ENCODE measurements around the gene EPAS1.
"Not testable (repeated sequence)": the region's sequence is repeated elsewhere in the genome, so short reads cannot be mapped to it uniquely, and the experiment has no call there.

The EPAS1 gene

DNA sequence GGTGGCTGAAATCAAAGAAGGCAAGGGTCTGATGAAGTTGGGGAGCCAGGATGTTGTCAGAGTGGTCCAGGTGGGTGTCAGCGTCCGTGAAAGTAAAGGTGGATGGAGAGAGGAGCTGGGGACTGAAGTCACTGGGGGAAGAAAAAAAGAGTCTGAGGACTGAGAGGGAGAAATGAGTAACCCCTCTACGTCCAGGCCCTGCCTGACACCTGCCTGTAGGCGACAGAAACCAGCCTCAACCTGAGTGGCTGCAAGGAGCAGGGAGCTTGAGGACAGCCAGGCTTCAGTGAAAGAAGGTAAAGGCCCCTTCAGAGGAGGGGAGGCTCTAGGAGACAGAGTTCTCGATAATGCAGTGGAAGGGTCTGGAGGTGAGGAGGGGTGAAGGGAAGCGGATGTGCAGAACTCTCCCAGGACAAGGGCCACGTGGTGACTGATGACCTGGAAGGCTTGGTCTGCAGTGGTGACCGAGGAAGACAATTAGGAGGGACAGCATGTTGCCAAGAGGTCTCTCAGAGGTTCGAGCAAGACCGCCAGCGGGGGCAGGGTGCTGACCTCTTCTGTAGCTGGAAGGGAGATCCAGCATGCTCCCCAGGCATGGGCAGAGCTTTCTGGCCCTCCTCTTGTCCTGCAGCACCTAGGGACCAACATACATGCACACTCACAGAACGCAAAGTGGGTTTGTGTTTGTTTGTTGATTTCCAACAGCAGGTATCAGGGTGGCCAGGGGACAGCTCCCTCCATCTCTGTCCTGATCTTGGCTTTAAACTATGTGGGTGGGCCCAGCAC lies 95.5 kb downstream of the EPAS1 start:
- no peak overlapping the region for H3K4me3 Mint-ChIP-seq
- H3K9me3 Mint-ChIP-seq = peaks cover 3% of the 10 kb centered on the region
- H3K4me1 Mint-ChIP-seq = peaks cover 5% of the 10 kb centered on the region
- H3K27me3 Mint-ChIP-seq (ENCODE audit: low read depth) = peaks cover 11% of the 10 kb centered on the region
- H3K36me3 Mint-ChIP-seq (ENCODE audit: low read depth) = no peaks in the 10 kb centered on the region
- TF ChIP-seq, protein P1, sequence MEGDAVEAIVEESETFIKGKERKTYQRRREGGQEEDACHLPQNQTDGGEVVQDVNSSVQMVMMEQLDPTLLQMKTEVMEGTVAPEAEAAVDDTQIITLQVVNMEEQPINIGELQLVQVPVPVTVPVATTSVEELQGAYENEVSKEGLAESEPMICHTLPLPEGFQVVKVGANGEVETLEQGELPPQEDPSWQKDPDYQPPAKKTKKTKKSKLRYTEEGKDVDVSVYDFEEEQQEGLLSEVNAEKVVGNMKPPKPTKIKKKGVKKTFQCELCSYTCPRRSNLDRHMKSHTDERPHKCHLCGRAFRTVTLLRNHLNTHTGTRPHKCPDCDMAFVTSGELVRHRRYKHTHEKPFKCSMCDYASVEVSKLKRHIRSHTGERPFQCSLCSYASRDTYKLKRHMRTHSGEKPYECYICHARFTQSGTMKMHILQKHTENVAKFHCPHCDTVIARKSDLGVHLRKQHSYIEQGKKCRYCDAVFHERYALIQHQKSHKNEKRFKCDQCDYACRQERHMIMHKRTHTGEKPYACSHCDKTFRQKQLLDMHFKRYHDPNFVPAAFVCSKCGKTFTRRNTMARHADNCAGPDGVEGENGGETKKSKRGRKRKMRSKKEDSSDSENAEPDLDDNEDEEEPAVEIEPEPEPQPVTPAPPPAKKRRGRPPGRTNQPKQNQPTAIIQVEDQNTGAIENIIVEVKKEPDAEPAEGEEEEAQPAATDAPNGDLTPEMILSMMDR (IDR thresholded peaks at IDR 0.05; ENCODE audit: unreplicated experiment in 3 of 3) = no peak
- H3K27ac Mint-ChIP-seq = no peak overlapping the region

DNA sequence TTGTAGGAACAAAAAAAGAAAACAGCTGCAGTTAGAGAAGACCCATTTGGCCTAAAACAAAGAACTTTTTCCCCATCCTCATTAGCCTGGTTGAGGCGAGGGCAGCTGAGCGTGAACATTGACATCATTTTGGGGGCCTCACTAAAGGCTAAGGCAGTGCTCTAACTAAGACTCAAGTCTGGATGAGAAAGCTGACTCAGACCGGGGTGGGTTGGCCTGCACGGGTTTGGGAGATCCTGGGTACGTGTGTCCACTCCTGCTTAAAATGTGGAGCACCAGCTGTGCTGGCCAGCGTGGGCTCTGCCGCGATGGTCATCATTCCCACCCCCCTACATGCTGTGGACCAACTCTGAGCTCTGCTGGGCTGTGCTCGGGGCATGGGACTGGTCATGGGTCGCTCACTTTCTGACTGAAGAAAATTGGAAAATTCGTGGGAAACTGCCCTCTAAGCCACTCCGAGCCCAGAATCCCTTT lies 96.2 kb downstream of the EPAS1 start:
- TF ChIP-seq, protein P1 (IDR thresholded peaks at IDR 0.05; ENCODE audit: unreplicated experiment in 3 of 3) = no peak
- H3K27me3 Mint-ChIP-seq (ENCODE audit: low read depth) = peaks cover 11% of the 10 kb centered on the region
- peaks cover 3% of the 10 kb centered on the region for H3K9me3 Mint-ChIP-seq
- no peak overlapping the region for H3K27ac Mint-ChIP-seq
- H3K4me3 Mint-ChIP-seq = no peak overlapping the region
- peaks cover 5% of the 10 kb centered on the region for H3K4me1 Mint-ChIP-seq
- H3K36me3 Mint-ChIP-seq (ENCODE audit: low read depth) = no peaks in the 10 kb centered on the region

DNA sequence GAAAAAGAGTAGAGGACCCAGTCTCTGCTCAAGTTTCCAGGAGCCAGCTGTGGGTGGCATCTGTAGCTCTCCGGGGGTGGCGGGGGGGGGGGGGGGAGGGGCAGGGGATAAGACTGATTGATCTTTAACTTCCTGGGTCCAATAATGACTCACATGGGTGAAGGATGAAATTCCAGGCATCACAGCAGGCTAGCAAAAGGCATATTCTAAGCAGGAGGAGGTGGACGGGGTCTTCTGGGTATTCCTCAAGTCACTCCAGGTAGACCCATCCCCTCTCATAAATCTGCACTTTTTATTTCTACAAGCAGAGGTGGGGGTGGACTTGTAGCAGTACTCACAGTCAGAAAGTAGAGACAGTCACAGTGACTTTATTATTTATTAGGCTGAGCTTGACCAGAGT lies 96.7 kb downstream of the EPAS1 start:
- H3K36me3 Mint-ChIP-seq (ENCODE audit: low read depth) = no peaks in the 10 kb centered on the region
- peaks cover 11% of the 10 kb centered on the region for H3K27me3 Mint-ChIP-seq (ENCODE audit: low read depth)
- TF ChIP-seq, protein P1 (IDR thresholded peaks at IDR 0.05; ENCODE audit: unreplicated experiment in 3 of 3) = no peak
- peaks cover 3% of the 10 kb centered on the region for H3K9me3 Mint-ChIP-seq
- no peak overlapping the region for H3K4me3 Mint-ChIP-seq
- H3K27ac Mint-ChIP-seq = no peak overlapping the region
- peaks cover 5% of the 10 kb centered on the region for H3K4me1 Mint-ChIP-seq

DNA sequence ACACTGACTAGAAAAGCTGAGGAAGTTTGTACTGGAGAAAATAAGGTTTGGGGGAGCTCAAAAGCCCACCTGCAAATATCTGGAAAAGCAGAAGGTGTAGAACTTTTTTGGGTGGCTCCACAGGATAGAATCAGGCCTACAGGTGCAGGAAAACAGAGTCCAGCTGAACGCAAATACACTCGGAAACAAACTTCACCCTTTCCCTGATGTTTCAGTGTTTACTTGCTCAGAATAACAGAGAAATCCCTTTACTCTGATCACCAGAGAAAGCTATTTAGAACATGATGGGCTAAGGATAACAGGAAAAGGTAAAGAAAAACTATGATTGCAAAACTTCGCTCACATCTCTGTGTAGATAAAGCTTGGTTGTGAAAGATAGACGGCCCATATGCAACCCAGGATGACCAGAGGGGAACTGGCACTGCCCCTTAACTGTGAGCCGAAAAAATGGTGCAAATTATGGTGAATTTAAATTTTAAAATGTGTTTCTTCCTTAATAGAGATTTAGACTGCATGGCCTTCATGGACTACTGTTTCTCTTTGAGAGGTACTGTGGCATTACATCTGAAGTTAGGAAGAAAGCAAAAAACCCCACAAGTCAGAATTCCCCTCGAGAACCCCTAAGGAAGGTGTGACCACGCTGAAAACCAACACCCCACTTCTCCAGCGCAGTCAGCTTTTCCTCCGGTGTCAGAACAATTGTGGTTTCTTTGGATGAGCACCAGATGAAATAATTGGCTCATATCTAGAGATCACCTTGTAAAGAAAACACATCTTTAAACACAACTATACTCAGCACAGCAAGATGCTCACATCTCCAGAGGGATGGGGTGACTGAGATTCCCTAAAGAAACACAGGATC lies 97.7 kb downstream of the EPAS1 start:
- peaks cover 5% of the 10 kb centered on the region for H3K4me1 Mint-ChIP-seq
- no peaks in the 10 kb centered on the region for H3K36me3 Mint-ChIP-seq (ENCODE audit: low read depth)
- TF ChIP-seq, protein P1 (IDR thresholded peaks at IDR 0.05; ENCODE audit: unreplicated experiment in 3 of 3) = no peak
- no peak overlapping the region for H3K27ac Mint-ChIP-seq
- no peak overlapping the region for H3K4me3 Mint-ChIP-seq
- no peaks in the 10 kb centered on the region for H3K9me3 Mint-ChIP-seq
- H3K27me3 Mint-ChIP-seq (ENCODE audit: low read depth) = peaks cover 11% of the 10 kb centered on the region

DNA sequence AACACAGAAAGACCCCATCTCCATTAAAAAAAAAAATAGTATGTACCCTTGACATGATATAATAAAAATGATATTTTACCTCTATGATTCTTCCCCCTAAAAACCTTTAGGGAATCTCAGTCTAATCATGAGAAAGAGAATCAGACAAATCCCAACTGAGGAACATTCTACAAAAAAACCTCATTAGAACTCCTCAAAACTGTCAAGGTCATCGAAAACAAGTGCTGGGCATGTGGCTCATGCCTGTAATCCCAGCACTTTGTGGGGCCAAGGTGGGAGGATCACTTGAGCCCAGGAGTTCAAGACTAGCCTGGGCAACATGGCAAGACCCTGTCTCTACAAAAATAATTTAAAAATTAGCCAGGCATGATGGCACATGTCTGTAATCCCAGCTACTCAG lies 98.5 kb downstream of the EPAS1 start:
- not testable (repeated sequence) for H3K36me3 Mint-ChIP-seq (ENCODE audit: low read depth); H3K4me1 Mint-ChIP-seq; H3K9me3 Mint-ChIP-seq; H3K27ac Mint-ChIP-seq; H3K27me3 Mint-ChIP-seq (ENCODE audit: low read depth); H3K4me3 Mint-ChIP-seq

DNA sequence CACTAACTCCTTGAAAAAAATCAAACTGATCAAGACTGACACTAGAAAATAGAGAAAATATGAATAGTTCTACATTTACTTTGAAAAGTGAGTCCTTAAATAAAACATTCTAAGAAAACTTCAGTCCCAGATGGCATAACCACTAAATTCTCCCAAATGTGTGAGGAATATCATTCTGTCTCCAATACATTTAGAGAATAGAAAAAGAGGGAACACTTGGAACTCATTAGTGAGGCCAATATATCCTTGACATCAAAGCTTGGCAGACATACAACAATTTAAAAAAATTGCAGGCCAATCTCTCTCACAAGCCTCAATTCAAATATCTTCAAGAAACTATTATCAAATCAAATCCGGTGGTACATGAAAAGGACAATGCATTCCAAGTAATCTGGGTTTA lies 102.8 kb downstream of the EPAS1 start:
- Mint-ChIP-seq H3K36me3 (ENCODE audit: low read depth) (no peaks in the 10 kb centered on the region), H3K4me3 (no peak overlapping the region), H3K9me3 (no peaks in the 10 kb centered on the region), H3K27me3 (ENCODE audit: low read depth) (no peaks in the 10 kb centered on the region), H3K4me1 (no peaks in the 10 kb centered on the region), H3K27ac (no peak overlapping the region)
- TF ChIP-seq, protein P1 (IDR thresholded peaks at IDR 0.05; ENCODE audit: unreplicated experiment in 3 of 3) = no peak
